ENCODE measurements around the gene C20orf141.
"Not testable (repeated sequence)": the region's sequence is repeated elsewhere in the genome, so short reads cannot be mapped to it uniquely, and the experiment has no call there.

C20orf141 gene

GRCh38 chr20:2822073-2822472 is 7.3 kb downstream of the C20orf141 start:
- no peak for DNase-seq

GRCh38 chr20:2825761-2826160 is 11.0 kb downstream of the C20orf141 start:
- no peak for DNase-seq

DNA sequence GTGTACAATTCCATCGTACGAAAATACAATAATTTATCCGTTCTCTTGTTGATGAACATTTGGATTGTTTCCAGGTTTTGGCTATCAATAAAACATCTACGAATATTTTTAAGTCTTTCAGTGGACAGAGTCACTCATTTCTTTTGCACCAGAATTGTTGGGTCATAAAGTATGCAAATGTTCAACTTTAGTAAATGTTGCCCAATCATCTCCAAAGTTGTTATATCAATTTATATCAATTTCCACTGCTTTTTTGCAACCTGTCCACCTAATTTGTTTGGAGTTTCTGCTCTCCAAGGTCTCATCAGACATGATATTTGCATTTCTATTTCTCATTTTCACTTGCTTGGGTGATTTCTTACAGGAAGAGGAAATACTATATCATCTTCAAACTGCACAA is 11.9 kb downstream of the C20orf141 start:
- no peak for DNase-seq

GRCh38 chr20:2829376-2829775 is 14.6 kb downstream of the C20orf141 start:
- no peak for DNase-seq

DNA sequence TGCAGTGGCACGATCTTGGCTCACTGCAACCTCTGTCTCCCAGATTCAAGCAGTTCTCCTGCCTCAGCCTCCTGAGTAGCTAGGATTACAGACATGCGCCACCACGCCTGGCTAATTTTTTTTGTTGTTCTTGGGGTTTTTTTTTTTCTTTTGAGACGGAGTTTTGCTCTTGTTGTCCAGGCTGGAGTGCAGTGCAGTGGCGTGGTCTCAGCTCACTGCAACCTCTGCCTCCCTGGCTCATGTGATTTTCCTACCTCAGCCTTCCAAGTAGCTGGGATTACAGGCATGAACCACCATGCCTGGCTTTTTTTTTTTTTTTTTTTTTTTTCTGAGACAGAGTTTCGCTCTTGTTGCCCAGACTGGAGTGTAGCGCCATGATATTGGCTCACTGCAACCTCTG is 16.4 kb downstream of the C20orf141 start:
- not testable (repeated sequence) for DNase-seq

- DNase-seq, result no peak
These were observed 19.0 kb downstream of the C20orf141 start for GRCh38 chr20:2833761-2834160.

DNA sequence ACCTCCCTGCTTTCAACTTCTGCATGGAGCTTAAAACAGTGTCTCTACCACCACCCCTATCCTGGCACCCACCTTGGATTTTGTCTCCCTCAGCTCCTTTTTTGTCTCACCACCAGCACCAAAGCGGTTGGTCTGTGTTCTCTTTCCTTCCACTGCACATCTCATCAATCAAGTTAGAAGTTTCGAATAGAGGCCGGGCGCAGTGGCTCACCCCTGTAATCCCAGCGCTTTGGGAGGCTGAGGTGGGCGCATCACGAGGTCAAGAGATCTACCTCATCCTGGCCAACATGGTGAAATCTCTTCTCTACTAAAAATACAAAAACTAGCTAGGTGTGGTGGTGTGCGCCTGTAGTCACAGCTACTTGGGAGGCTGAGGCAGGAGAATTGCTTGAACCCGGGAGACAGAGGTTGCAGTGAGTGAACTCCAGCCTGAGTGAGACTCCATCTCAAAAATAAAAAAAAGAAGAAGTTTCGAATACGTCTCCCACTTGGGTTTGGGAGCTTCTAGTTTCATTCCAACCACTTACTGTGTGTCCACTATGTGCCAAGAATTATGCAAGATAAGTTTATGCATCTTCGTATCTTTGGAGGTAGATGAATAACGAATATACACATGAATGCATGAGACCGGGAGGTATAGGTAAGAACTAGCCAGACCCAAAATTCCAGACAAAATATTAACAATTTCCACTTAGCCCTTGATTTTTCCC is 19.8 kb downstream of the C20orf141 start:
- DNase-seq, result no peak

GRCh38 chr20:2835331-2835796 is 20.6 kb downstream of the C20orf141 start:
- no peak for DNase-seq

DNA sequence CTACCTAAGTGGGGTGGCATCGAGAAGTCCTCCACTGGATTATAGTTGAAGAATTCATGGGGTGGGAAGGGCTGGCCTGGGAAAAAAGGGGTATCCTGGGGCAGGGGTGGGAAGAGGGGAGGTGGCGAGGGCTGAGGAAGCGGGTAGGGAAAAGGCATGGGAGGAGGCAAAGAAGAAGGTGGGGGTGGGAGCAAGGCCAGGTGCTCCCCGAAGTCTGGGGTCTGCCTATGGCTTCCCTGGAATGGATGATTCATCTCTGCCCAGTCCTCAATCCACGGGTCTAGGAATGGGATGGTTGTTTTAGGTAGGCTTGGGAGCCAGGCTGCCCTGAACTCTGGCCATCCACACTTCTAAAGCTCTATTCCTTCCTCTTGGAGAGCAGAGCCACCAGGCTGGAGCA is 21.2 kb downstream of the C20orf141 start:
- DNase-seq, result no peak

DNA sequence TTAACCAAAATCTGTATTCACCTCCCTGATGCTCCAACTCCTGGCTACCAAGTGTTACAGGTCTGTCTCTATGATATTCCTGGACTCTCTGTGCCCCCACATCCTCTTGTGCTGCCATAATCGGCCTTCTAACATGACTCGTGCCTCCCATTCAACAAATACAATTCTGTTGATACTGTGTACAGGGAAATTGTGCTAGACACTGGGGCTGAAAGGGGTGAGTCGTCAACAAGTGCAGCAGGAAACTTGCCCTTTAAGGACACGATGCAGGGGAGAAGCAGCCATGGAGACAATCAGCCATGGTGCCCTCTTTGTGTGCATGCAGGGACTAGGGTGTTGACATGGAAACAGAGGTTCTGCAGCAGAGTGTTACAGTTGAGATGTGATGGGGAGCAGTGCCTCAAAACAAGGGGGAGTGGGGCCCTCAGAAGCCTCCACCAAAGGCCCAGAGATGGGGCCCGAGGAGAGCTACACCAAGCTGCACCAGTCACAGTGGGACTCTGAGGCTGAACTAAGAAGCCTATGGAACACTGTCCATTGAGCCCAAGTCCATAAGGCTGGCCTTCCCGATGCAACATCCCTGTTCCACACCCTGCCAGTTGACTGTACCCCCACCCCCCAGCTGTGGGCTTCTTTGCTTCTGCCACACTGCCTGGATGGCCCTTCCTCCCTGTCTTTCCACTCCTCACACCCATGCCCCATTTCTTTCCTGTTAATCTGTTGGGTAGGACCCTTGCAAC is 22.6 kb downstream of the C20orf141 start:
- no peak for DNase-seq

DNA sequence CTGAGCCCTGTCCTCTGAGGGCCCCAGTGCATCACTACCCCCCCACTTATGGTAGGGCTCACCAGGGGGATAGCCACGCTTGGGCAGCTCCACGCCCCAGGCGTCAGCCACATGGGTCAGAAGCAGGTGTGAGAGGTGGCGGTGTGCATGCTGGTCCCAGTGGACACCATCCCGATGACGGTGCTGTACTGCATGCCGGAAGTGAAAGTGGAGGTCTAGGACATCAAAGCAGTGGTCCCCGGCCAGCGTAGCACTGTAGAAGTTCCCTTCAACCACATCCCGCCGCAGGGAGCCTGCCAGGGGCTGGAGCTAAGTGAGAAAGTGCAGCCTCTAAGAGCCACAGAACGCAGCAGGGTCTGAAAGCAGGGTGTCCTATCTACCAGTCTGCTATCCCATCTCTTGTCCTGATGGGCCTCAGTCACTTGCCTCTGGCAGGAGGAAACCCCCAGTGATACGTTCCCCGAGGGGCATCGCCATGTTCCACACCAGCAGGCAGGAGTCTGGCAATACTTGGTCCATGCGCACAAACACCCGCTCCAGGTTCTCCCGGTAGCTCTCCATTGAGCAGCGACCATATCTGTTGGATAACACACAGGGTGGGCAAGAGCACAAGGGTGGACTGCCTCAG is 23.5 kb downstream of the C20orf141 start:
- DNase-seq, result no peak

- DNase-seq, result no peak
These were observed 24.3 kb downstream of the C20orf141 start for GRCh38 chr20:2838847-2839671.

DNA sequence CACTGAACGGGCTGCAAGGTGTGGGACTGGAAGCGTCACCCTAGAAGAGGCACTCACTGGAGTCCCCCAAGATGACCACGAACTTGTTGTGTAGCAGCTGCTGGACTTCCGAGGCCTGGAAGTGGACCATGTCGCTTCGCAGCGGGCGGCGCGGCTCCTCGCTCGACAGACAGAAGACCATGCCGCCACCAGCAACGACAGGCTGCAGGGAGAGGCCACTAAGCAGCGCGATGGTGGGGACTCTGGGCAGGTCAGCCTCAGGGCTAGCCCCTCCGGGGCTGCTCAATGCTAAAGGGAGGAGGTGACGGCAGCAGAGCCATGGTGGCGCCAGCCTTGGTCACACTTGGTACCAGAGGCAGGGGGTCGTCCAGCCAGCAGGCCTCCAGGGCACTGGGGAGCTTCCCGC is 24.9 kb downstream of the C20orf141 start:
- DNase-seq, result no peak

DNA sequence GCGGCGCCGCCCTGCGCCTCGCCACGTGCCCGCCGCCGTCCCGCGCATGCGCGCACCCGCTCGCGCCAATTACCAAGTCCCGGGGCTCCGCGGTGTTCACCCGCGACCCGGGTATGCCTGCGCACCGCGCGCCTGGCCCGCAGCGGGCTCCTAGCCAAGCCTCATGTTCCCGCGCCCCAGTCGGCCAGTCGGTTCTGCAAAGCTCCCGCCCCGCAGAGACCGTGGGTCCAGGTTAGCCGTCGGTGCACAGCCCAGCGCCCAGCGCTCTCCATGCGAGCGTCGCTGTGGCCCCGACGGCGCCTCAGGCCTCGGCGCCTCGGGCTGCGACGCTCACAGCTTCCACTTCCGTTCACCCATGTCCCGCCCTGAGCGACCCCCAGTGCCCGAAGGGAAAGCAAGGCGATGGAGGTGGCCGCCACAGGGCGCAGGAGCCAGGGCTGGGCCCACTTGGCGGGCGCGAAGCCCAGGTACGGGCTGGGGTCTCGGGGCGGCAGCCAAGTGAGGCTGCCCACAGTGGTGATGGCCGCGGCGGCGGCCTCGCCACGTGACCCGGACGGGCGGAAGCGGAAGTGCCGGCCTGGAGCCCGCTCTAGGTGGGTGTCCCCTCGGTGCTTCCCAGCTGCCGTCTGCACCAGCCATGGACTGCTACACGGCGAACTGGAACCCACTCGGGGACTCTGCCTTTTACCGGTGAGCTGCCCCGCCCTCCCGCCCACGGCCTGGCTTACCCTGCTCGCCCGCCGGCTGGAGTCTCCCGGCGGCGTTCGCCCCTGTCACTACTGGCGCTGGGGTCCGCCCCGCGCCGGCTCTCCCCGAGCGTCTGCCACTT is 25.6 kb downstream of the C20orf141 start, which contains the start of the genes PCED1A and VPS16:
TSS of gene PCED1A (minus strand) at position 518 of the 829 bp plus-strand sequence. CDS start 743 bp downstream, outside the sequence.
TSS of gene VPS16 (plus strand) at position 608 of the 829 bp plus-strand sequence. CDS start at position 638, 30 bp downstream.
- DNase-seq, result peak; percentile 83

DNA sequence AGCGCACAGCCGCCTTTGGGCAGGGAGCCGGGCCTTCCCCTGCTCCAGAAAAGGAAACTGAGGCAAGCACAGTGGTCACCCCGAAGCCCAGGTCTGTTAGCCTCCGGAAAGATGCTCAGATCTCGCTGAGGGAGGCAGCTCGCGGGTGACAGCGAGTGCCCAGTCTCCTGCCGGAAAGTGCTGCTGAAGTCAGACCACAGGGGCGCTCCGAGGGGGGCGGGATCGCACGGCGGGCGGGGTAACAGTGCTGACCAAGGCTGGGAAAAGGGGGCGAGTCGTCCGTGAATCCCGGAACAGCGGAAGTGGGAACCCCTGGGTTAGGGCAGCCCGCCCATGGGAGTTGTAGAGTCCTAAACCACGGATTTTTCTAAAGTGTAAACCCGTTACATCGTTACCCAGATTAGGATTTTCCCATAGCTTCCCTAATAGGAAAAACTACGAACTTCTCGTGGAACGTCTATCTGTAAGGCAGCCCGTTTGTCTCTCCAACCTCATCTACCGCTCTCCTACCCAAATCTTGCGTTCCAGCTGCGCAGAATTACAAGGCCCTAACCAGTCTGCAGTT is 26.3 kb downstream of the C20orf141 start:
- no peak for DNase-seq

DNA sequence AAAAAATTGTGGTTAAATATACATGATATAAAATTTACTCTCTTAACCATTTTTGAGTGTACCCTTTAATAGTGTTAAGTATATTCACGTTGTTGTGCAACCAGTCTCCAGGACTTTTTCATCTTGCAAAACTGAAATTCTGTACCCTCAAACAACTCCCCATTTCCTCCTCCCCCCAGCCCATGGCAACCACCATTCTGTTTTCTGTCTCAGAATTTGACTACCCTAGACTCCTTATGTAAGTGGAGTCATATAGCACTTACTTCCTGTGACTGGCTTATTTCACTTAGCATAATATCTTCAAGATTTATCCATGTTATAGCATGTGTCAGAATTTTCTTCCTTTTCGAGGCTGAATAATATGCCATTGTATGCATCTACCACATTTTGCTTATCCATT is 30.8 kb downstream of the C20orf141 start:
- DNase-seq, result no peak

DNA sequence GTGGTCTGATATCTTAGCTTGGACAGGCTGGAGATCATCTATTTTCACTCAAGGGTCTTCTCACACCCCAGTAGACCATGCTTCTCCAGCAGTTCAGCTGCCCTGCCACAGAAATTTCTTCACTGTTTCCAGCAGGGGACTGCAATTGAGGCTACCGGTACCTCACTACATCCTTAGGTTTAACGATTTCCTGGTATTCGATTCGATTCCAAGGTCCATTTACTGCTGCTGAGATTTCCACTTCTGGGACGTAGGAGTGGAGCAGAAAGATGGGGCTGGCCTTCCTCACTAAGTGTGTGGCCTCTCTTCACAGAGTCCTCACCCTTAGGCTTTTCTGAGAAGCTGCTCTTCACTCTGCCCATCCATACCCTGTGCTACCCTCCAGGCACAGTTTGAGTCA is 31.9 kb downstream of the C20orf141 start:
- DNase-seq, result no peak

DNA sequence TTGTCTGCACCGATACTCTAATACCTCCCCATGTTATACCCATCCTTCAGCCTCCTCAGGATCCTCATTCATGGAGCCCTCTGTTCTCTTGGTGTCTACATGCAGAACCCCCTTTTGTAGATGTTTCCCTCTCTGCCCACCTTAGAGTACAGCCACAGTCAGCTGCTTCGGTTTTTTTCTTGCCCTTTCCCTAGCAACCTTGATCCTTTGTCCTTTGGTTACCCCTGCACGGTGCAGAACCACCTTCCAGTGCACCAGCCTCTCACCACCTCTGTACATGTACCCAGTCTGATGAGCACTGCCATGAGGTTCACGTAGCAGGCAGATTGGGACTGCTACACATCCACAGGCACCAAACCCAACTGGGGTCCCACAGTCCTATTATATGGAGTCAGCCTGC is 33.0 kb downstream of the C20orf141 start:
- no peak for DNase-seq

DNA sequence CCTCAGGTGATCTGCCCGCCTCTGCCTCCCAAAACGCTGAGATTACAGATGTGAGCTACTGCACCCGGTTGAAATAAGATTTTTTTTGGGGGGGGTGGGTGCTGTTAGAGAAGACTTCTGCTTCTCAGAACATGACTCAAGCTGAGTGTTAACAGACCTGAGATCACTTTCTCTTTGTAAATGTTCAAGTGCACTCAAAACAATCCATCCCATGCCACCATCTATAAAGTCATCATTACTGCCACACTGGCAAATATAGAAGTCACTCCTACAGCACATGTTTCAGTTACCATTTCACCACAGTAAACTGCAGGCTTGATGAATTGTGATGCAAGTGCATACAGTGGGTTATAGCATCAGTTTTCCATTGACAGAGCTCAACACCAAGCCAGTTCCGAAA is 34.7 kb downstream of the C20orf141 start:
- no peak for DNase-seq

GRCh38 chr20:2851086-2851485 is 36.3 kb downstream of the C20orf141 start:
- DNase-seq, result no peak

DNA sequence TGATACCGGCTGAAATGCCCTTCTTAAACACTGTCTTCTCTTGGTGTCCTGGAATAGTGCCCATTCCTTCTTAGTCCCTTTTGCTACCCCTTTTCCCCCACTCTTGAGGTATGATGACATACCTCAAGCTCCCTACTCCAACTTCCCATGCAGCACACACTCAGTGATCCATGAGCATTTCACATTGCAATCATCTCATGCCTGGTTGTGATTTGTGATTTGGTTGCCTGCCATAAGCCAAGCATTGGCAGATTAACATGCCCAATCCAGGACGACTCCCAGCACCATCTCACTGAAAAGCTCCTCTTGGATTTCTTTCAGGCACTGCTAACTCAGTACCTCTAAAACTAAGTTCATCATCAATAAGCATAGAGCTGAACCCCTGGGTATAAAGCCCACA is 43.8 kb downstream of the C20orf141 start:
- DNase-seq, result no peak

All from NCI-H748 treated with DMSO at 0.1 percent for 48 hours (cell line).